ENCODE measurements around the gene ANOS1.

DNA sequence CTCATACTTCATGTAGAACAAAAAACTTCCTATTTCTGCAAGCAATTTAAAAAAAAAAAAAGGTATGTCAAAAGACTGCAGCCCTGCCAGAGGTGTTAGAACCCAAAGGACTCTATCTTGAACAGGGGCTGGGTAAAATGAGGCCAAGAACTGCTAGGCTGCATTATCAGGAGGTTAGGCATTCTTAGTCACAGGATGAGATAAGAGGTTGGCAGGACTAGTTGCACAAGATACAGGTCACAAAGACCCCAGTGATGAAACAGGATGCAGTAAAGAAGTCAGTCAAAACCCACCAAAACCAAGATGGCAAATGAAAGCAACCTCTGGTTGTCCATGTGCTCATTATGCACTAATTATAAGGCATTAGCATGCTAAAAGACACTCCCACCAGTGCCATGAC, 104.1 kb downstream of the ANOS1 start:
- TF ChIP-seq, protein P1, sequence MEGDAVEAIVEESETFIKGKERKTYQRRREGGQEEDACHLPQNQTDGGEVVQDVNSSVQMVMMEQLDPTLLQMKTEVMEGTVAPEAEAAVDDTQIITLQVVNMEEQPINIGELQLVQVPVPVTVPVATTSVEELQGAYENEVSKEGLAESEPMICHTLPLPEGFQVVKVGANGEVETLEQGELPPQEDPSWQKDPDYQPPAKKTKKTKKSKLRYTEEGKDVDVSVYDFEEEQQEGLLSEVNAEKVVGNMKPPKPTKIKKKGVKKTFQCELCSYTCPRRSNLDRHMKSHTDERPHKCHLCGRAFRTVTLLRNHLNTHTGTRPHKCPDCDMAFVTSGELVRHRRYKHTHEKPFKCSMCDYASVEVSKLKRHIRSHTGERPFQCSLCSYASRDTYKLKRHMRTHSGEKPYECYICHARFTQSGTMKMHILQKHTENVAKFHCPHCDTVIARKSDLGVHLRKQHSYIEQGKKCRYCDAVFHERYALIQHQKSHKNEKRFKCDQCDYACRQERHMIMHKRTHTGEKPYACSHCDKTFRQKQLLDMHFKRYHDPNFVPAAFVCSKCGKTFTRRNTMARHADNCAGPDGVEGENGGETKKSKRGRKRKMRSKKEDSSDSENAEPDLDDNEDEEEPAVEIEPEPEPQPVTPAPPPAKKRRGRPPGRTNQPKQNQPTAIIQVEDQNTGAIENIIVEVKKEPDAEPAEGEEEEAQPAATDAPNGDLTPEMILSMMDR (IDR thresholded peaks at IDR 0.05; ENCODE audit: poor library complexity, severe bottlenecking), result no peak
- TF ChIP-seq EZH2 (IDR thresholded peaks at IDR 0.05; ENCODE audit: borderline replicate concordance, insufficient read depth, low read length, poor library complexity, severe bottlenecking) (no peak), MXI1 (conservative IDR thresholded peaks at IDR 0.05; ENCODE audit: poor library complexity, severe bottlenecking) (no peak)
